ENCODE data around the gene RNF38. TPM values are rescaled to one million over a fixed set of nuclear protein-coding genes. Genes with fewer than 3 reads are reported as not detected.
A peak's percentile ranks its signal among the peaks of the same experiment; 100 is the strongest.

Gene RNF38
- polyA plus RNA-seq, 3 donors, result 11.3 to 33.2 (median 13.6) TPM

- H3K27me3 ChIP-seq (ENCODE audit: control insufficient read depth in 2 of 2, insufficient read depth in 2 of 2, low read length in 2 of 2), result no peaks in the 10 kb centered on the region
- no peaks in the 10 kb centered on the region for H3K9me3 Mint-ChIP-seq
- H3K79me2 ChIP-seq (ENCODE audit: insufficient read depth, low read length), result no peaks in the 10 kb centered on the region
- H4K20me1 ChIP-seq (ENCODE audit: insufficient read depth, low read length), result peaks cover 36% of the 10 kb centered on the region
- no peak overlapping the region for H3K4me3 Mint-ChIP-seq
- H3K27ac ChIP-seq (ENCODE audit: low read depth in 1 of 2, low read length in 2 of 2), result peak overlapping the region in 1 of 2 donors; percentile 63
- no peak overlapping the region for H2AFZ ChIP-seq (ENCODE audit: insufficient read depth, low read depth, low read length, poor library complexity, severe bottlenecking)
- H3K36me3 Mint-ChIP-seq, result peaks cover 47 to 64% of the 10 kb centered on the region in 2 donors
- no peak for DNase-seq
- WGBS (ENCODE audit: insufficient coverage), result no CpG with 5 or more reads among the region's 1 CpG
- no peak for TF ChIP-seq CTCF (IDR thresholded peaks at IDR 0.05)
- no peaks in the 10 kb centered on the region for H3K4me1 ChIP-seq (ENCODE audit: control insufficient read depth in 1 of 2, insufficient read depth in 2 of 2, low read length in 2 of 2)
- no peaks in the 10 kb centered on the region for H3K4me1 Mint-ChIP-seq
- peaks cover 56 to 79% of the 10 kb centered on the region in 2 donors for H3K36me3 ChIP-seq (replicated peaks in 1 of 2; ENCODE audit: control insufficient read depth in 1 of 2, insufficient read depth in 2 of 2, low read length in 2 of 2)
- H3K4me2 ChIP-seq (replicated peaks; ENCODE audit: extremely low read depth, low read length, poor library complexity, severe bottlenecking), result no peak overlapping the region
- no peaks in the 10 kb centered on the region for H3K27me3 Mint-ChIP-seq (ENCODE audit: low read depth in 3 of 3)
- H3K9me3 ChIP-seq (replicated peaks in 1 of 2; ENCODE audit: control insufficient read depth in 1 of 2, insufficient read depth in 1 of 2, low read length in 2 of 2), result no peaks in the 10 kb centered on the region
- no peak overlapping the region for H3K4me3 ChIP-seq (replicated peaks in 1 of 3; ENCODE audit: low read depth in 2 of 3, low read length in 3 of 3)
- intact Hi-C loops (cut with micrococcal nuclease), result no loop called here
- no peak overlapping the region for H3K9ac ChIP-seq (ENCODE audit: insufficient read depth, low read length, poor library complexity, severe bottlenecking)
- H3K27ac Mint-ChIP-seq, result peak overlapping the region in 1 of 7 donors; percentile 52
These were observed 42.4 kb downstream of the RNF38 start for GRCh38 chr9:36357639-36358038.

GRCh38 chr9:36346569-36346968, 53.5 kb downstream of the RNF38 start:
- Histone ChIP-seq H3K9ac (ENCODE audit: insufficient read depth, low read length, poor library complexity, severe bottlenecking) (no peak overlapping the region), H3K4me1 (ENCODE audit: control insufficient read depth in 1 of 2, insufficient read depth in 2 of 2, low read length in 2 of 2) (peaks cover 5% of the 10 kb centered on the region in 2 donors), H3K36me3 (replicated peaks in 1 of 2; ENCODE audit: control insufficient read depth in 1 of 2, insufficient read depth in 2 of 2, low read length in 2 of 2) (peaks cover 66 to 92% of the 10 kb centered on the region in 2 donors), H3K27me3 (ENCODE audit: control insufficient read depth in 2 of 2, insufficient read depth in 2 of 2, low read length in 2 of 2) (no peaks in the 10 kb centered on the region), H4K20me1 (ENCODE audit: insufficient read depth, low read length) (peaks cover 6% of the 10 kb centered on the region), H3K4me2 (replicated peaks; ENCODE audit: extremely low read depth, low read length, poor library complexity, severe bottlenecking) (no peak overlapping the region), H3K4me3 (replicated peaks in 1 of 3; ENCODE audit: low read depth in 2 of 3, low read length in 3 of 3) (no peak overlapping the region), H2AFZ (ENCODE audit: insufficient read depth, low read depth, low read length, poor library complexity, severe bottlenecking) (no peak overlapping the region), H3K79me2 (ENCODE audit: insufficient read depth, low read length) (no peaks in the 10 kb centered on the region), H3K27ac (ENCODE audit: low read depth in 1 of 2, low read length in 2 of 2) (peak overlapping the region; percentile 29 to 73), H3K9me3 (replicated peaks in 1 of 2; ENCODE audit: control insufficient read depth in 1 of 2, insufficient read depth in 1 of 2, low read length in 2 of 2) (no peaks in the 10 kb centered on the region)
- Mint-ChIP-seq H3K9me3 (no peaks in the 10 kb centered on the region), H3K27me3 (ENCODE audit: low read depth in 3 of 3) (peaks cover 0 to 1% (median 0%) of the 10 kb centered on the region in 3 donors), H3K27ac (peak overlapping the region; percentile 82 to 95 (median 90)), H3K36me3 (peaks cover 70 to 82% of the 10 kb centered on the region in 2 donors), H3K4me1 (peaks cover 11% of the 10 kb centered on the region), H3K4me3 (no peak overlapping the region)
- TF ChIP-seq CTCF (IDR thresholded peaks at IDR 0.05), result no peak
- intact Hi-C loops (cut with micrococcal nuclease), result no loop called here
- WGBS (ENCODE audit: insufficient coverage), result no CpG with 5 or more reads among the region's 3 CpGs
- peak; percentile 30 to 60 (median 53) for DNase-seq

Measured in CD14-positive monocyte (primary cell).